GM23338 (cell line): ENCODE measurements around the gene UEVLD. TPM values are rescaled to one million over a fixed set of nuclear protein-coding genes. Genes with fewer than 3 reads are reported as not detected.

ENCODE experiments used
- ATAC-seq: fragments of 200-7000 bp; cut with Tn5 transposase; 3 replicates; pipeline ENCODE4 v1.9.1; 2020
- DNase-seq: peaks from one replicate; pipeline ENCODE4 v3.0.0-alpha.2; 2015; ENCODE audit warnings: low spot score
- H2AFZ ChIP-seq: fragments of 200-600 bp; sonication (generic); 2 replicates; pipeline ENCODE4 v1.8.0; 2016; ENCODE audit warnings: antibody characterized with exemption, mild to moderate bottlenecking, moderate library complexity
- H3F3A ChIP-seq: fragments of 200-600 bp; sonication (generic); replicated peaks from 2 replicates; pipeline ENCODE4 v1.8.0; 2017; ENCODE audit warnings: antibody characterized with exemption, mixed run types, low read depth
- H3K27ac ChIP-seq: fragments of 200-600 bp; sonication (generic); 2 replicates; pipeline ENCODE4 v1.6.1; 2016; ENCODE audit warnings: low read depth
- H3K27me3 ChIP-seq: fragments of 200-600 bp; sonication (generic); 2 replicates; pipeline ENCODE4 v1.8.0; 2016; ENCODE audit warnings: mild to moderate bottlenecking, mixed run types, moderate library complexity; ENCODE audit not compliant: insufficient read depth
- H3K36me3 ChIP-seq: fragments of 200-600 bp; sonication (generic); 2 replicates; pipeline ENCODE4 v1.8.0; 2016; ENCODE audit warnings: mild to moderate bottlenecking; ENCODE audit not compliant: insufficient read depth
- H3K4me1 ChIP-seq: fragments of 200-600 bp; sonication (generic); 2 replicates; pipeline ENCODE4 v1.8.0; 2016; ENCODE audit warnings: mild to moderate bottlenecking, moderate library complexity; ENCODE audit not compliant: insufficient read depth
- H3K4me2 ChIP-seq: fragments of 200-600 bp; sonication (generic); 2 replicates; pipeline ENCODE4 v1.7.1; 2017; ENCODE audit warnings: mixed run types
- H3K4me3 ChIP-seq: fragments of 200-600 bp; sonication (generic); 2 replicates; pipeline ENCODE4 v1.6.1; 2016; ENCODE audit warnings: mixed run types
- H3K79me2 ChIP-seq: fragments of 200-600 bp; sonication (generic); replicated peaks from 2 replicates; pipeline ENCODE4 v1.8.0; 2017; ENCODE audit warnings: mild to moderate bottlenecking; ENCODE audit not compliant: insufficient read depth
- H3K9me2 ChIP-seq: fragments of 200-600 bp; sonication (generic); 2 replicates; pipeline ENCODE4 v1.8.0; 2017; ENCODE audit not compliant: insufficient read depth
- H4K20me1 ChIP-seq: fragments of 200-600 bp; sonication (generic); replicated peaks from 2 replicates; pipeline ENCODE4 v1.8.0; 2017; ENCODE audit warnings: mild to moderate bottlenecking; ENCODE audit not compliant: insufficient read depth
- H3K27ac Mint-ChIP-seq: 2 replicates; pipeline ENCODE4 v1.8.0; 2020; ENCODE audit warnings: inconsistent platforms, mild to moderate bottlenecking, moderate library complexity, mixed read lengths
- H3K27me3 Mint-ChIP-seq: 3 replicates; pipeline ENCODE4 v1.8.0; 2022; ENCODE audit warnings: low read depth, mild to moderate bottlenecking, moderate library complexity, mixed read lengths, inconsistent platforms; ENCODE audit not compliant: insufficient read depth, poor library complexity
- H3K36me3 Mint-ChIP-seq: 3 replicates; pipeline ENCODE4 v1.8.0; 2021; ENCODE audit warnings: low read depth, mild to moderate bottlenecking, inconsistent platforms, moderate library complexity, mixed read lengths
- H3K4me1 Mint-ChIP-seq: 3 replicates; pipeline ENCODE4 v1.8.0; 2020; ENCODE audit warnings: mild to moderate bottlenecking, inconsistent platforms, mixed read lengths
- H3K4me3 Mint-ChIP-seq: 3 replicates; pipeline ENCODE4 v1.8.0; 2021; ENCODE audit warnings: moderate library complexity, mild to moderate bottlenecking, inconsistent platforms, mixed read lengths
- H3K9me3 Mint-ChIP-seq: 3 replicates; pipeline ENCODE4 v1.8.0; 2020; ENCODE audit warnings: moderate library complexity, mild to moderate bottlenecking, inconsistent platforms, mixed read lengths
- CREB1 ChIP-seq: fragments of 250-450 bp; sonication (Bioruptor Pico); IDR thresholded peaks from 2 replicates; pipeline ENCODE4 v1.5.0; 2020; ENCODE audit warnings: low read depth, mild to moderate bottlenecking, moderate library complexity
- CTCF ChIP-seq, 2 experiments: fragments of 200-600 bp in 1 of 2; sonication (generic) in 1 of 2; conservative IDR thresholded peaks; 2 replicates each; pipeline versions ENCODE4 v1.5.1 to v1.6.1; 2016 to 2017; ENCODE audit warnings: antibody characterized with exemption in 2 of 2, low read depth in 2 of 2, mild to moderate bottlenecking in 2 of 2, moderate library complexity in 1 of 2
- ETS1 ChIP-seq: IDR thresholded peaks from 2 replicates; pipeline ENCODE4 v1.6.1; 2016; ENCODE audit warnings: antibody characterized with exemption
- EZH2 ChIP-seq: fragments of 200-600 bp; sonication (generic); IDR thresholded peaks from one replicate; pipeline ENCODE4 v1.8.0; 2017; ENCODE audit warnings: antibody characterized with exemption, mild to moderate bottlenecking, low read depth; ENCODE audit not compliant: unreplicated experiment
- EZH2phosphoT487 ChIP-seq: fragments of 200-600 bp; sonication (generic); IDR thresholded peaks from one replicate; pipeline ENCODE4 v1.8.1; 2018; ENCODE audit warnings: antibody characterized with exemption; ENCODE audit not compliant: unreplicated experiment
- JUNB ChIP-seq: IDR thresholded peaks from one replicate; pipeline ENCODE4 v1.6.1; 2016; ENCODE audit warnings: antibody characterized with exemption; ENCODE audit not compliant: unreplicated experiment
- NANOG ChIP-seq: IDR thresholded peaks from 2 replicates; pipeline ENCODE4 v1.6.1; 2016; ENCODE audit warnings: antibody characterized with exemption, borderline replicate concordance
- POLR2AphosphoS5 ChIP-seq: IDR thresholded peaks from 2 replicates; pipeline ENCODE4 v1.6.1; 2016; ENCODE audit warnings: antibody characterized with exemption, low read depth
- REST ChIP-seq: IDR thresholded peaks from one replicate; pipeline ENCODE4 v1.6.1; 2018; ENCODE audit warnings: antibody characterized with exemption; ENCODE audit not compliant: unreplicated experiment
- STAT1 ChIP-seq: IDR thresholded peaks from one replicate; pipeline ENCODE4 v1.6.1; 2016; ENCODE audit warnings: antibody characterized with exemption; ENCODE audit not compliant: unreplicated experiment
- ZNF114 ChIP-seq: fragments of 250-450 bp; sonication (Bioruptor Pico); IDR thresholded peaks from 2 replicates; pipeline ENCODE4 v1.5.0; 2020; ENCODE audit warnings: mild to moderate bottlenecking, moderate library complexity
- ZNF331 ChIP-seq: fragments of 250-450 bp; sonication (Bioruptor Pico); IDR thresholded peaks from 2 replicates; pipeline ENCODE4 v1.5.0; 2020; ENCODE audit warnings: low read depth, mild to moderate bottlenecking, moderate library complexity
- ZNF462 ChIP-seq: fragments of 250-450 bp; sonication (Bioruptor Pico); IDR thresholded peaks from 2 replicates; pipeline ENCODE4 v1.5.0; 2020; ENCODE audit warnings: mild to moderate bottlenecking, moderate library complexity
- polyA plus RNA-seq: library from polyadenylated mRNA; unstranded; fragments of >200 nt; fragmentation: Nextera tagmentation; extraction: Ambion mirVana; gene quantifications from 2 replicates; pipeline ENCODE4 v1.2.1, GENCODE V29; 2016
- total RNA-seq: library from RNA; depleted of rRNA; stranded (reverse); fragments of >200 nt; shearing (Covaris generic); gene quantifications from 2 replicates; pipeline ENCODE4 v1.2.3, GENCODE V29; 2014

Gene UEVLD
- total and polyA plus RNA-seq, 2 experiments from 2014 or later, result 10.2 to 11.8 TPM

- no peak for TF ChIP-seq STAT1
- TF ChIP-seq ZNF114 (CRISPR knock-in tag), result no peak
- TF ChIP-seq ETS1, result no peak
- TF ChIP-seq ZNF331 (CRISPR knock-in tag), result no peak
- TF ChIP-seq NANOG, result no peak
- TF ChIP-seq POLR2AphosphoS5, result no peak
- TF ChIP-seq EZH2, result no peak
- TF ChIP-seq CTCF (conservative IDR thresholded peaks at IDR 0.05; ENCODE audit: low read depth in 2 of 2), result no peak
- no peak for TF ChIP-seq REST
- no peak for TF ChIP-seq JUNB
- TF ChIP-seq ZNF462 (CRISPR knock-in tag), result no peak
- no peak for TF ChIP-seq CREB1 (CRISPR knock-in tag)
- no peak for TF ChIP-seq EZH2phosphoT487
- no peak overlapping the region for H2AFZ ChIP-seq
- no peak for ATAC-seq
- H3F3A ChIP-seq, result no peaks in the 10 kb centered on the region
- Mint-ChIP-seq H3K36me3 (peaks cover 16% of the 10 kb centered on the region), H3K4me1 (no peaks in the 10 kb centered on the region), H3K4me3 (no peak overlapping the region), H3K9me3 (no peaks in the 10 kb centered on the region), H3K27ac (no peak overlapping the region), H3K27me3 (no peaks in the 10 kb centered on the region)
- peaks cover 15% of the 10 kb centered on the region for H3K36me3 ChIP-seq
- peaks cover 19% of the 10 kb centered on the region for H4K20me1 ChIP-seq
- H3K9me2 ChIP-seq, result no peaks in the 10 kb centered on the region
- no peak overlapping the region for H3K4me2 ChIP-seq
- no peak overlapping the region for H3K27ac ChIP-seq
- no peaks in the 10 kb centered on the region for H3K27me3 ChIP-seq
- DNase-seq, result no peak
- H3K4me3 ChIP-seq, result no peak overlapping the region
- H3K4me1 ChIP-seq, result no peaks in the 10 kb centered on the region
- peaks cover 40% of the 10 kb centered on the region for H3K79me2 ChIP-seq
Observed at GRCh38 chr11:18615628-18616392, 27.3 kb upstream of the UEVLD start.
